HepG2 (cell line): Measurements from ENCODE around the gene NDE1. TPM values are rescaled to one million over a fixed set of nuclear protein-coding genes. Genes with fewer than 3 reads are reported as not detected.
A peak's percentile ranks its signal among the peaks of the same experiment; 100 is the strongest.

Source experiments
- CEBPB ChIP-seq: IDR thresholded peaks from 2 replicates; pipeline ENCODE4 v1.6.1; 2011; ENCODE audit warnings: low read depth, low read length, improper control_type of control experiment, borderline replicate concordance
- DMTF1 ChIP-seq: sonication (generic); formaldehyde crosslinking; IDR thresholded peaks from 2 replicates; pipeline ENCODE4 v1.4.0; 2020; ENCODE audit warnings: mild to moderate bottlenecking, missing genetic modification reagents
- FOXK2 ChIP-seq: fragments of 450-650 bp; IDR thresholded peaks from 2 replicates; pipeline ENCODE4 v1.6.1; 2016
- HNRNPLL ChIP-seq: fragments of 200-400 bp; formaldehyde crosslinking; IDR thresholded peaks from 2 replicates; pipeline ENCODE4 v1.6.1; 2017; ENCODE audit warnings: mild to moderate bottlenecking, low read depth, low read length; ENCODE audit not compliant: poor library complexity, severe bottlenecking
- IKZF4 ChIP-seq: sonication (generic); formaldehyde crosslinking; IDR thresholded peaks from 2 replicates; pipeline ENCODE4 v1.5.1; 2020; ENCODE audit warnings: borderline replicate concordance, mild to moderate bottlenecking, low read depth, missing genetic modification reagents; ENCODE audit errors: not compliant biosample characterization
- KLF16 ChIP-seq, 2 experiments: sonication (generic) in 1 of 2; formaldehyde crosslinking in 1 of 2; IDR thresholded peaks; 2 replicates each; pipeline versions ENCODE4 v1.6.1 to v1.8.0; 2016 to 2023; ENCODE audit warnings: missing genetic modification reagents in 2 of 2, missing compliant biosample characterization in 1 of 2
- MLLT10 ChIP-seq: sonication (generic); formaldehyde crosslinking; IDR thresholded peaks from 2 replicates; pipeline ENCODE4 v1.4.0; 2020; ENCODE audit warnings: missing genetic modification reagents
- MYPOP ChIP-seq: sonication (generic); formaldehyde crosslinking; IDR thresholded peaks from 2 replicates; pipeline ENCODE4 v1.8.1; 2023; ENCODE audit warnings: mild to moderate bottlenecking, moderate library complexity, missing genetic modification reagents
- PREB ChIP-seq: sonication (generic); formaldehyde crosslinking; IDR thresholded peaks from 2 replicates; pipeline ENCODE4 v1.4.0; 2020; ENCODE audit warnings: missing genetic modification reagents
- REST ChIP-seq, 2 experiments: IDR thresholded peaks; 2 replicates each; pipeline ENCODE4 v1.6.1; 2011 to 2012; ENCODE audit warnings: low read length in 2 of 2, borderline replicate concordance in 1 of 2, low read depth in 1 of 2, mild to moderate bottlenecking in 1 of 2, moderate library complexity in 1 of 2
- SIX1 ChIP-seq: sonication (generic); formaldehyde crosslinking; IDR thresholded peaks from 2 replicates; pipeline ENCODE4 v1.4.0; 2020; ENCODE audit warnings: missing genetic modification reagents, borderline replicate concordance
- YY1 ChIP-seq: IDR thresholded peaks from 2 replicates; pipeline ENCODE4 v1.6.1; 2011; ENCODE audit warnings: low read length, low read depth, moderate library complexity, mild to moderate bottlenecking; ENCODE audit not compliant: insufficient read depth, insufficient replicate concordance
- ZBTB3 ChIP-seq: sonication (generic); formaldehyde crosslinking; IDR thresholded peaks from 2 replicates; pipeline ENCODE4 v1.4.0; 2020; ENCODE audit warnings: low read depth, mild to moderate bottlenecking, moderate library complexity, missing genetic modification reagents, borderline replicate concordance
- ZFX ChIP-seq: sonication (generic); formaldehyde crosslinking; IDR thresholded peaks from 2 replicates; pipeline ENCODE4 v1.4.0; 2020; ENCODE audit warnings: mild to moderate bottlenecking, low read depth, missing genetic modification reagents, moderate library complexity
- ZKSCAN5 ChIP-seq: sonication (generic); formaldehyde crosslinking; IDR thresholded peaks from 2 replicates; pipeline ENCODE4 v1.5.1; 2020; ENCODE audit warnings: mild to moderate bottlenecking, missing genetic modification reagents
- ZNF136 ChIP-seq: sonication (generic); formaldehyde crosslinking; IDR thresholded peaks from 2 replicates; pipeline ENCODE4 v1.8.1; 2022; ENCODE audit warnings: low read depth, mild to moderate bottlenecking, moderate library complexity, missing genetic modification reagents
- ZNF180 ChIP-seq: sonication (generic); formaldehyde crosslinking; IDR thresholded peaks from 2 replicates; pipeline ENCODE4 v1.4.0; 2020; ENCODE audit warnings: low read depth, missing genetic modification reagents, borderline replicate concordance
- ZNF205 ChIP-seq: IDR thresholded peaks from 2 replicates; pipeline ENCODE4 v1.6.1; 2018; ENCODE audit warnings: missing biosample characterization, missing genetic modification reagents
- ZNF629 ChIP-seq: sonication (generic); formaldehyde crosslinking; conservative IDR thresholded peaks from 2 replicates; pipeline ENCODE4 v1.5.0; 2020; ENCODE audit warnings: missing genetic modification reagents
- ZNF678 ChIP-seq: sonication (generic); formaldehyde crosslinking; IDR thresholded peaks from 2 replicates; pipeline ENCODE4 v1.4.0; 2020; ENCODE audit warnings: mild to moderate bottlenecking, missing genetic modification reagents
- ZNF709 ChIP-seq: sonication (generic); formaldehyde crosslinking; IDR thresholded peaks from 2 replicates; pipeline ENCODE4 v1.5.0; 2020; ENCODE audit warnings: mild to moderate bottlenecking, missing genetic modification reagents
- ZNF761 ChIP-seq: sonication (generic); formaldehyde crosslinking; conservative IDR thresholded peaks from 2 replicates; pipeline ENCODE4 v1.4.0; 2020; ENCODE audit warnings: mild to moderate bottlenecking, missing genetic modification reagents
- polyA plus RNA-seq, 8 experiments: library from polyadenylated mRNA; depleted of rRNA in 3 of 8; stranded (reverse) in 7 of 8; unstranded in 1 of 8; fragments of >200 nt; fragmentation: Illumina TruSeq in 4 of 8; extraction: Trizol in 4 of 8; gene quantifications; 2 replicates each; pipeline versions ENCODE4 v1.2.1 to v1.2.3, GENCODE V29; 2011 to 2016; ENCODE audit warnings: low read depth in 4 of 8, missing spikeins in 1 of 8, mixed read lengths in 1 of 8; ENCODE audit not compliant: insufficient read depth in 1 of 8
- total RNA-seq, 5 experiments: library from RNA; depleted of rRNA; stranded (reverse); fragments of >200 nt; fragmentation: Illumina TruSeq; extraction: Trizol; gene quantifications; 2 replicates each; pipeline ENCODE4 v1.2.3, GENCODE V29; 2016; ENCODE audit warnings: low read depth in 1 of 5

NDE1 gene
- total and polyA plus RNA-seq, 2 of the 13 experiments (the other 11 are each of a cell fraction or from before 2014, with no cell fraction given), result 40.9 to 72.5 TPM

GRCh38 chr16:15642557-15643047 lies 7.4 kb upstream of the NDE1 start (continued):
- no peak for TF ChIP-seq ZNF180 (CRISPR knock-in tag)
- no peak for TF ChIP-seq MLLT10 (CRISPR knock-in tag)
- TF ChIP-seq ZFX, result peak; percentile 62
- TF ChIP-seq CEBPB, result peak; percentile 60; the same call in 1 of the 2 replicates
- peak; percentile 38; the same call in 1 of the 2 replicates for TF ChIP-seq ZNF205 (CRISPR knock-in tag)
- peak; percentile 45; the same call in 1 of the 2 replicates for TF ChIP-seq SIX1 (CRISPR knock-in tag)
- peak; percentile 90 for TF ChIP-seq FOXK2
- peak; percentile 93 for TF ChIP-seq ZNF678 (CRISPR knock-in tag)
- peak in 1 of 2 experiments; percentile 17; a peak in 3 of 4 replicates for TF ChIP-seq KLF16 (CRISPR knock-in tag; IDR thresholded peaks at IDR 0.05)
- TF ChIP-seq ZBTB3 (CRISPR knock-in tag), result peak; percentile 51; the same call in 1 of the 2 replicates
- peak; percentile 54; the same call in 1 of the 2 replicates for TF ChIP-seq MYPOP (CRISPR knock-in tag)
- TF ChIP-seq DMTF1 (CRISPR knock-in tag), result no peak
- no peak for TF ChIP-seq ZNF136 (CRISPR knock-in tag)
- peak; percentile 50 for TF ChIP-seq IKZF4 (CRISPR knock-in tag)
- 0 out of 2 replicates have a peak, but pooled peaks have one; percentile 21 for TF ChIP-seq ZNF629 (CRISPR knock-in tag)
- TF ChIP-seq HNRNPLL, result no peak
- TF ChIP-seq YY1, result peak; percentile 33
- TF ChIP-seq PREB, result no peak
- TF ChIP-seq REST (IDR thresholded peaks at IDR 0.05; ENCODE audit: borderline replicate concordance in 1 of 2, low read depth in 1 of 2, low read length in 2 of 2), result peak in 1 of 2 experiments; percentile 9; a peak in 1 of 4 replicates
- TF ChIP-seq ZNF761 (CRISPR knock-in tag), result peak; percentile 87
- TF ChIP-seq ZNF709 (CRISPR knock-in tag), result no peak
- 0 out of 2 replicates have a peak, but pooled peaks have one; percentile 53 for TF ChIP-seq ZKSCAN5 (CRISPR knock-in tag)
